ENCODE results near the gene C1orf174. TPM values are rescaled to one million over a fixed set of nuclear protein-coding genes. Genes with fewer than 3 reads are reported as not detected.

C1orf174 gene
- total RNA-seq, 1 experiment from 2014 or later, result 41.2 TPM

DNA sequence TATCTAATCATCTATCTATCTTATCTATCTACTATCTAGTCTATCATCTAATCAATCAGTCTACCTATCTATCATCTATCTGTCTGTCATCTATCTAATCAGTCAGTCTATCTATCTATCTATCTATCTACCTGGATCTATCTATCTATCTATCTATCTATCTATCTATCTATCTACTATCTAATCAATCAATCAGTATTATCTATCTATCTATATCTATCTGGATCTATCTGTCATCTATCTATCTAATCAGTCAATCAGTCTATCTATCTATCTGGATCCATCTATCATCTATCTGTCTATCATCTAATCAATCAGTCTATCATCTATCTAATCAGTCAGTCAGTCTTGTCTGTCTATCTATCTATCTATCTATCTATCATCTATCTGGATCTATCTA, 26.9 kb upstream of the C1orf174 start:
- in situ Hi-C loops (cut with HindIII; ENCODE audit: low pct_unique_long_range_greater_than_20kb, low sequenced_read_pairs) (no loop called here), intact Hi-C loops (cut with micrococcal nuclease; ENCODE audit: unreplicated experiment) (no loop called here)
- Histone ChIP-seq H3K9me3 (ENCODE audit: control insufficient read depth, insufficient read depth, low read depth, low read length) (no peaks in the 10 kb centered on the region), H3K27me3 (ENCODE audit: control insufficient read depth, insufficient read depth, low read length) (peaks cover 2% of the 10 kb centered on the region; the same call in 1 of the 2 replicates), H3K4me1 (ENCODE audit: control insufficient read depth, insufficient read depth, low read length) (no peaks in the 10 kb centered on the region), H3K27ac (ENCODE audit: low read length) (no peak overlapping the region), H3K36me3 (ENCODE audit: control insufficient read depth, insufficient read depth, low read length) (no peaks in the 10 kb centered on the region), H3K4me3 (ENCODE audit: low read depth in 2 of 2, low read length in 2 of 2) (no peak overlapping the region)
- BruUV-seq (replicated peaks), result no TSS peak
- ChIA-PET POLR2A (no interaction called here), CTCF (no interaction called here)
- DNase-seq (ENCODE audit: low read depth, low spot score) (no peak), ATAC-seq (no peak)
- TF ChIP-seq, protein P1, sequence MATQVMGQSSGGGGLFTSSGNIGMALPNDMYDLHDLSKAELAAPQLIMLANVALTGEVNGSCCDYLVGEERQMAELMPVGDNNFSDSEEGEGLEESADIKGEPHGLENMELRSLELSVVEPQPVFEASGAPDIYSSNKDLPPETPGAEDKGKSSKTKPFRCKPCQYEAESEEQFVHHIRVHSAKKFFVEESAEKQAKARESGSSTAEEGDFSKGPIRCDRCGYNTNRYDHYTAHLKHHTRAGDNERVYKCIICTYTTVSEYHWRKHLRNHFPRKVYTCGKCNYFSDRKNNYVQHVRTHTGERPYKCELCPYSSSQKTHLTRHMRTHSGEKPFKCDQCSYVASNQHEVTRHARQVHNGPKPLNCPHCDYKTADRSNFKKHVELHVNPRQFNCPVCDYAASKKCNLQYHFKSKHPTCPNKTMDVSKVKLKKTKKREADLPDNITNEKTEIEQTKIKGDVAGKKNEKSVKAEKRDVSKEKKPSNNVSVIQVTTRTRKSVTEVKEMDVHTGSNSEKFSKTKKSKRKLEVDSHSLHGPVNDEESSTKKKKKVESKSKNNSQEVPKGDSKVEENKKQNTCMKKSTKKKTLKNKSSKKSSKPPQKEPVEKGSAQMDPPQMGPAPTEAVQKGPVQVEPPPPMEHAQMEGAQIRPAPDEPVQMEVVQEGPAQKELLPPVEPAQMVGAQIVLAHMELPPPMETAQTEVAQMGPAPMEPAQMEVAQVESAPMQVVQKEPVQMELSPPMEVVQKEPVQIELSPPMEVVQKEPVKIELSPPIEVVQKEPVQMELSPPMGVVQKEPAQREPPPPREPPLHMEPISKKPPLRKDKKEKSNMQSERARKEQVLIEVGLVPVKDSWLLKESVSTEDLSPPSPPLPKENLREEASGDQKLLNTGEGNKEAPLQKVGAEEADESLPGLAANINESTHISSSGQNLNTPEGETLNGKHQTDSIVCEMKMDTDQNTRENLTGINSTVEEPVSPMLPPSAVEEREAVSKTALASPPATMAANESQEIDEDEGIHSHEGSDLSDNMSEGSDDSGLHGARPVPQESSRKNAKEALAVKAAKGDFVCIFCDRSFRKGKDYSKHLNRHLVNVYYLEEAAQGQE (IDR thresholded peaks at IDR 0.05; ENCODE audit: insufficient read depth in 1 of 2, low read depth in 2 of 2, low read length in 1 of 2), result no peak
- TF ChIP-seq POLR2AphosphoS5 (IDR thresholded peaks at IDR 0.05; ENCODE audit: low read depth, low read length) (no peak), TCF7L2 (IDR thresholded peaks at IDR 0.05; ENCODE audit: low read depth, low read length) (no peak)
- TF ChIP-seq, protein P2, sequence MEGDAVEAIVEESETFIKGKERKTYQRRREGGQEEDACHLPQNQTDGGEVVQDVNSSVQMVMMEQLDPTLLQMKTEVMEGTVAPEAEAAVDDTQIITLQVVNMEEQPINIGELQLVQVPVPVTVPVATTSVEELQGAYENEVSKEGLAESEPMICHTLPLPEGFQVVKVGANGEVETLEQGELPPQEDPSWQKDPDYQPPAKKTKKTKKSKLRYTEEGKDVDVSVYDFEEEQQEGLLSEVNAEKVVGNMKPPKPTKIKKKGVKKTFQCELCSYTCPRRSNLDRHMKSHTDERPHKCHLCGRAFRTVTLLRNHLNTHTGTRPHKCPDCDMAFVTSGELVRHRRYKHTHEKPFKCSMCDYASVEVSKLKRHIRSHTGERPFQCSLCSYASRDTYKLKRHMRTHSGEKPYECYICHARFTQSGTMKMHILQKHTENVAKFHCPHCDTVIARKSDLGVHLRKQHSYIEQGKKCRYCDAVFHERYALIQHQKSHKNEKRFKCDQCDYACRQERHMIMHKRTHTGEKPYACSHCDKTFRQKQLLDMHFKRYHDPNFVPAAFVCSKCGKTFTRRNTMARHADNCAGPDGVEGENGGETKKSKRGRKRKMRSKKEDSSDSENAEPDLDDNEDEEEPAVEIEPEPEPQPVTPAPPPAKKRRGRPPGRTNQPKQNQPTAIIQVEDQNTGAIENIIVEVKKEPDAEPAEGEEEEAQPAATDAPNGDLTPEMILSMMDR (IDR thresholded peaks at IDR 0.05), result no peak

DNA sequence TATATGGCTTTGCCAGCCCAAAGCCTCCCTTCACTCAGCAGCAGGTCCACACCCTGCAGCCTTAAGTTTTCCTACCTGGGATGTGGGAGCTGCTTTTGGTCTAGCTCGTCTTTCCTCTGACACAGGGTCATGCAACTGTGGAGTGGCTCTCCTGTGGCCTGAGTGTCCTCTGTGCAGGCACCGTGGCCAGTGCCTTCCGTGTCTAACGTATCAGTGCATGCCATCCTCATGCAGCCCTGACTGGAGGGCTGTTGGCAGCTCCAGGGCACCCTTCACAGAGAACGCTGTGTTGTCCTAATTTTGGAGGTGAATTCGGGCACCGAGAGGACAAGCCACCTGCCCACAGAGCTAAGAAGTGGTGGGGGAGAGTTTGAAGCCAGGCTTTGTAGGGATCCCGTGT, 25.7 kb upstream of the C1orf174 start:
- intact Hi-C loops (cut with micrococcal nuclease; ENCODE audit: unreplicated experiment) (no loop called here), in situ Hi-C loops (cut with HindIII; ENCODE audit: low pct_unique_long_range_greater_than_20kb, low sequenced_read_pairs) (no loop called here)
- no TSS peak for BruUV-seq (replicated peaks)
- no peak for TF ChIP-seq SIN3A (IDR thresholded peaks at IDR 0.05; ENCODE audit: borderline replicate concordance, insufficient read depth, low read depth, low read length)
- no peak for TF ChIP-seq POLR2AphosphoS5 (IDR thresholded peaks at IDR 0.05; ENCODE audit: low read depth, low read length)
- TF ChIP-seq, protein P2 (IDR thresholded peaks at IDR 0.05), result no peak
- no peak for TF ChIP-seq TCF7L2 (IDR thresholded peaks at IDR 0.05; ENCODE audit: low read depth, low read length)
- TF ChIP-seq, protein P1 (IDR thresholded peaks at IDR 0.05; ENCODE audit: insufficient read depth in 1 of 2, low read depth in 2 of 2, low read length in 1 of 2), result no peak
- H3K4me1 ChIP-seq (ENCODE audit: control insufficient read depth, insufficient read depth, low read length), result no peaks in the 10 kb centered on the region
- no peak for ATAC-seq
- no peaks in the 10 kb centered on the region for H3K36me3 ChIP-seq (ENCODE audit: control insufficient read depth, insufficient read depth, low read length)
- H3K27ac ChIP-seq (ENCODE audit: low read length), result no peak overlapping the region
- POLR2A ChIA-PET, result no interaction called here
- CTCF ChIA-PET, result no interaction called here
- DNase-seq (ENCODE audit: low read depth, low spot score), result no peak
- no peaks in the 10 kb centered on the region for H3K9me3 ChIP-seq (ENCODE audit: control insufficient read depth, insufficient read depth, low read depth, low read length)
- no peaks in the 10 kb centered on the region for H3K27me3 ChIP-seq (ENCODE audit: control insufficient read depth, insufficient read depth, low read length)
- H3K4me3 ChIP-seq (ENCODE audit: low read depth in 2 of 2, low read length in 2 of 2), result no peak overlapping the region

All from Panc1 (cell line).